Skin of body (tissue), 2 donors: ENCODE data around the gene EHMT2. TPM values are rescaled to one million over a fixed set of nuclear protein-coding genes. Genes with fewer than 3 reads are reported as not detected.
"Not testable (repeated sequence)": the region's sequence is repeated elsewhere in the genome, so short reads cannot be mapped to it uniquely, and the experiment has no call there.

Source experiments
- DNase-seq: peaks from one replicate; lab custom pipeline; 2025; lab: John Stamatoyannopoulos, UW
- total RNA-seq: library from RNA; depleted of rRNA; stranded (reverse); fragments of >200 nt; gene quantifications from one replicate; pipeline ENCODE4 v1.2.3, GENCODE V29; 2014

EHMT2 gene
- total RNA-seq = 25.6 TPM

DNA sequence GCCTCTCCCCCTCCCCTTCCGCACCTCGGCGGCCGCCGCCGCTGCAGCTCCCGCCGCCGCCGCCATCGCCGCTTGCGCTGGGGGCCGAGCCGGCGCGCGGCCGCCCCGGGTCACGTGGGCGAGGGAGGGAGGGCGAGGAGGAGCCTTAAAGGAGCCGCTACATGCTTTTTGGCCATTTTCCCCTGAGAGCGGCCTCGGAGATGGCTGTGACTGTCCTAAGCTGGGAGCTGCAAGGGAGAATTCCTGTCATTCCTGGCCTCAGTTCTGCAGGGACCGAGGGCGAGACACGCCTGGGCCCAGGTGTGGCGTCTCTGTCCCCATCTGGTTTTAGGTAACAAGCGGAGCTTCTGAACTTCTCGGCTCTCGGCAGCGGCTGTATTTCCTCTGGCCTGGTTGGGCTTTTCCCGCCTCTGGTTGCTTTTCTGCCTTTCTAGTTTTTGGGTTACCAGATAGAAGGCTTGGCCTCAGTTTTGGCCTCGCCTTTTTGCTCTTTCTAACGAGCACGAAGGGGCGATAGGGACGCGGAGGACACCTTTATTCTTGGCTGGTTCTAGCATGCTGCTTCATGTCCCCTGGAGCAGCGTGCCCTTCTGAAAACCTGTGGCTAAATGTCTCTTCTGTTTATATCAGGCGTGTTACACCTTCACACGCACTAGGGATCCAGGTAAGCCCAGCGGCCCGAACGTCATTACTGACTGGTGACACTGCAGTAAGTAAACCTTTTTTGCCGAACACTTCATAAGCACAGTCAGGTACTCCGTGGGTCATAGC lies at the start of gene EHMT2:
TSS of gene EHMT2 (minus strand) at position 87 of the 771 bp plus-strand sequence. CDS start at position 66, 21 bp downstream.
- peak; percentile 79 for DNase-seq

GRCh38 chr6:31947070-31947675 lies 49.7 kb upstream of the EHMT2 start:
- DNase-seq = no peak

GRCh38 chr6:31946370-31946885 lies 48.9 kb upstream of the EHMT2 start:
- no peak for DNase-seq

- no peak for DNase-seq
Observed at GRCh38 chr6:31945507-31946369, 48.2 kb upstream of the EHMT2 start, which contains the start of gene CFB. Gene CFB, plus strand, starts transcription at chr6:31946095. Its CDS starts 127 bp downstream, at chr6:31946222.

GRCh38 chr6:31945154-31945506 lies 47.6 kb upstream of the EHMT2 start:
- DNase-seq = no peak

- DNase-seq = no peak
Observed at GRCh38 chr6:31943742-31944141, 46.2 kb upstream of the EHMT2 start.

DNA sequence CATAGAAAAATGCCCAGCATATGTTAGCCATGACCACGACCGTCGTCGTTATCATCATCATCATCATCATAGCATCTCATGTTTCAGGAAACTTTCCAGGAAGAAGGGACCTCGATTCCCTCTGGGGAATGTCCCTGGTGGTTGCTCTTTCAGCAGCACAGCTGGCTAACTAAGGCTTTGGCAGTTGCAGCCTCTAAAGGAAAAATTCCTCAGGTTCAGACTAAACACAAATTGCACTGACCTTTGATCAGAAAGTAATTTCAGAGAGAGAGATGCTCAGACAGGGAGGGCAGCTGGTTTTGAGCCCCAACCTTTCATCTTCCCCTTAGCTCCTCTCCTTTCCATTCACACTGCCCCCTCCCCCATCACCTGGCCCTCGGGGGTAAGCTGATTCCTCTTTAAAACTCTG lies 42.8 kb upstream of the EHMT2 start:
- DNase-seq = no peak

DNA sequence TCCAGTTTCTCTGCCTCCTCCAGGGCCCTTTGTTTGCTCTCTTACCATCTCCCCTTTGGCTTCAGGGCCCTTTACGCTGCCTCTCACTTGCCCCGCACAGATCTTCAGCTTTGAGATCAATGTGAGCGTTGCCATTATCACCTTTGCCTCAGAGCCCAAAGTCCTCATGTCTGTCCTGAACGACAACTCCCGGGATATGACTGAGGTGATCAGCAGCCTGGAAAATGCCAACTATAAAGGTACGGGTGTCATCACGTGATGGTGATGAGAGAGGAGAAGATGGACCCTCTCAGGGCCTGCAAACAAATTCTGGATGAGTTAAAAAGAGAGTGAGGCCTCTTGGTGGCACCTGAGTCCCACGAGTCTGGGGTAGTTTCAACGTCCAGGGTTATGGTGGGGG lies 38.3 kb upstream of the EHMT2 start:
- no peak for DNase-seq

DNA sequence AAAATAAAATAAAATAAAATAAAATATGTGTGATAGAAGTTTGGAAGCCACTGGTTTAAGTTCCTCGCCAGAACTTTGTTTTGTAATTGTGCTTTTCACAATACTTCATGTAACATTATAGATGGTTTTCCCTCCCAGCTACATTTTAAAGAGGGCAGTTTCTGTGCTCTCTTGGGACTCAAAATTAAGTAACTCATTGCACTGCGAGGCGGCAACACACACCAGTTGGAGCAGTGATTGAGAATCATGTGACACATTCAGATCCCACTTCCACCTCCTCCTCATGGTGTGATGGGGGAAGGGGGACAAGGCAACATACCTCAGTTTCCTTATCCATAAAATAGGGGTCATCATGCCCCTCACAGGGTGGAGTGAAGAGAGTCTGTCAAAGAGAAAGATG lies 37.5 kb upstream of the EHMT2 start:
- no peak for DNase-seq

- no peak for DNase-seq
Observed at GRCh38 chr6:31933537-31933936, 36.0 kb upstream of the EHMT2 start.

GRCh38 chr6:31932137-31932536 lies 34.6 kb upstream of the EHMT2 start:
- DNase-seq = not testable (repeated sequence)

GRCh38 chr6:31930962-31931361 lies 33.5 kb upstream of the EHMT2 start:
- no peak for DNase-seq

DNA sequence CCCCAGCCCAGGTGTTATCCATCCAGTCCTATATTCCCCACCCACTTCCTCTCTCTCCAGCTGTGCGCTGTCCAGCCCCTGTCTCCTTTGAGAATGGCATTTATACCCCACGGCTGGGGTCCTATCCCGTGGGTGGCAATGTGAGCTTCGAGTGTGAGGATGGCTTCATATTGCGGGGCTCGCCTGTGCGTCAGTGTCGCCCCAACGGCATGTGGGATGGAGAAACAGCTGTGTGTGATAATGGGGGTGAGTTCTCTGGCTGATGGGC lies 31.1 kb upstream of the EHMT2 start:
- DNase-seq = no peak

- DNase-seq = no peak
Observed at GRCh38 chr6:31927863-31928671, 30.6 kb upstream of the EHMT2 start.

DNA sequence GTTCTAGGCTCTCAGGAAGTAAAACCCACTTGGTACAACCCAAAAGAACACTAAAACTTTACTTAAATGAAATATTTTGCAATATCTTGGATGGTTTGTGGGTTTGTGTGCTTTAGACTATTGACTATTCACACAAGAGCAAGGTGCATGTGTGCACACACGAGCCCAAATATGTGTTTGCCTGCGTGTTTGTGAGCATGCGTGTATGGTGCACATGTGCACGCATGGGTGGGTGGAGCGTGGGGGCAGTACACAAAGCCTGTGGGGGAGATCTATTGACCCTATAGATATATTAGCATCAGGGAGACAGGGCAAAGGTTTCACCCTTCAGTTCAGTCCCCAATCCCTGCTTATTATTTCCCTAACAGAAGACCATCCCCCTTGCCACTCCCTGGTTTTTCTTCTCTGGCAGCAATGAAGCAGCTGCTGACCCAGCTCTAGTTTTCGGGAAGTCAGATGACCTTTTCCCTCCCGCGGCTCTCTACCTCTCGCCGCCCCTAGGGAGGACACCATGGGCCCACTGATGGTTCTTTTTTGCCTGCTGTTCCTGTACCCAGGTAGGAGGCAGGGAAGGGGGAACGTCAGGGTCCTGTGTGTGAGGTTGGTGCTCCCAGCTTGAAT lies 29.9 kb upstream of the EHMT2 start, which contains the start of gene C2:
TSS of gene C2 (plus strand) at position 476 of the 621 bp plus-strand sequence. CDS start at position 512, 36 bp downstream.
- DNase-seq = no peak

DNA sequence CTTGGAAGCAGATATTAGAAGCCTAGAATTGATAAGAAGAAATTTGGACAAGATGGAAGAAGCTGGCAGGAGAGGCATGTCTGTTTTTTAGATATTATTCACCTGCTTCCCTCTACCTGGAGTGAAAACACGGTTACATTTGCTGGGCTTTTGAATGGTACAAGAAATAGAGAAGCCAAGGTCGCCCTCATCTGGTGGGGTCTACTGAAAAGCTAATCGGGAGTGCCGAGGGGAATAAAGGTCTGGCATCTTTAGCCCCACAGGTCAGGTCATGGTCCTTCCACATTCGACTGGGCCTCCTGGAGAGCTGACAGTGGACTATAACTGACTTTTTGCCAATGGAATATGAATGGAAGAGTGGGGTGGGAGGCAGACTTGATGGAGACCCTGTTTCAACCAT lies 25.4 kb upstream of the EHMT2 start:
- DNase-seq = no peak

- no peak for DNase-seq
Observed at GRCh38 chr6:31920811-31921210, 23.3 kb upstream of the EHMT2 start.

DNA sequence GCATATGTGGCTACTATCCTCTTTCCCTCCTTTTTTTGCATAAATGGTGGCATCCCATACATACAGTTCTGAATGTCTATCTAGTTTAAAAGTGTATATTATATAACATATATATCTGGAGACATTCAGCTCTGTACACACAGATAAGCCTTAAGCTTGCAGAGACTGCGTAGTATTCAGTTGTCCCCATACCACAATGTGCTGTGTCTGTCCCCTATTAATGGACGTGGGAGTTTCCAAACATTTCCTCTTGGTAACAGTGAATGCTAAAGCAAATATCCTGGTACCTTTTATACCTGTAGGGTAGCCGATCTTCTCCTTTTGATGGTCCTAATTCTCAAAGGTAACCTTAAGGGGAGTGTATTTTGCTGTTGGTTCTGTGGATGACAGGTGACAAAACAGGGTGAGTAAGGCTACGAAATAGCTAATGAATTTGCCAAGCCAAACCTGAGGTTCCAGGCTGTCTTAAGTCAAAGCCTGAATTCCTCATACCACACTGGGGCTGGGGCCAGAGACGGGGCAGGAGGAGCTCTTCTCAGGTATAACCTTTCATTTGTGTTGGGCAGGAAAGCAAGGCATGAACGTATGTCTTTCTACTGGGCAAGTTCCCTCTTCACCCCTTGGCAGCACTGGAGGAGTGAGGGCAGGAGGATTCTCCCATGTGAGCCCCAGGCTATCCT lies 22.3 kb upstream of the EHMT2 start:
- DNase-seq = no peak

DNA sequence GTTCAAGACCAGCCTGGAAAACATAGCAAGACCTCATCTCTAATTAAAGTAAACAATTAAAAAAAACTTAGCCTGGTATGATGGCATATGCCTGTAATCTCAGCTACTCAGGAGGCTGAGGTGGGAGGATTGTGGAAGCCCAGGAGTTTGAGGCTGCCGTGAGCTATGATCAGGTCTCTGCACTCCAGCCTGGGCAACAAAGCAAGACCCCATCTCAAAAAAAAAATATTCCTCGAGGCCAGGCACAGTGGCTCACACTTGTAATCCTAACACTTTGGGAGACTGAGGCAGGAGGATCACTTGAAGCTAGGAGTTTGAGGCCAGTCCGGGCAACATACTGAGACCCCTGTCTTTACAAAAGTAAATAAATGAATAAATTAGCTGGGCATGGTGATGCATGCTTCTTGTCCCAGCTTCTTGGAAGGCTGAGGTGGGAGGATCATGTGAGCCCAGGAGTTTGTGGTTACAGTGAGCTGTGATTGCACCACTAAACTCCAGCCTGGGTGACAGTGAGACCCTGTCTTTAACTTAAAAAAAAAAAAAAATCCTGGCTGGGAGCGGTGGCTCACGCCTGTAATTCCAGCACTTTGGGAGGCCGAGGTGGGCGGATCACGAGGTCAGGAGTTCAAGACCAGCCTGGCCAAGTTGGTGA lies 20.7 kb upstream of the EHMT2 start:
- DNase-seq = no peak

DNA sequence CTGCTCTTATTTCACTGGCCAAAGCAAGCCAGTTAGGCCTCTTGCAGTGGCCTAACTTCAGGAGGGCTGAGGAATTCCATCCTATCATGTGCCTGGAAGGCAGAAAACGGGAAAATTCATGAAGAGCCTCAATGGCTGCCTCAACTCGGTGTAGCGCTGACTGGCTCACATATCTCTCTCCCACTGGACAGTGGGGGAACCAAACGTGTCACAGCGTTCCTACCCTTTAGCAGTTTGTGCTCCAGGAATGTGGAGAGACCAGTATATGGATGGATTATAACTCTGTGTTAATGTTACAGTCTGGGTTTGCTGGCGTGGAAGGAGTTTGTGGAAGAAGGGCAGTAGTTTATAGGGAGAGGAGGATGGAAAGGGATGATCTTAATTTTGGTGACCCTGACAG lies 18.3 kb upstream of the EHMT2 start:
- DNase-seq = no peak
